ENCODE data around the gene HEBP1.

Gene HEBP1

DNA sequence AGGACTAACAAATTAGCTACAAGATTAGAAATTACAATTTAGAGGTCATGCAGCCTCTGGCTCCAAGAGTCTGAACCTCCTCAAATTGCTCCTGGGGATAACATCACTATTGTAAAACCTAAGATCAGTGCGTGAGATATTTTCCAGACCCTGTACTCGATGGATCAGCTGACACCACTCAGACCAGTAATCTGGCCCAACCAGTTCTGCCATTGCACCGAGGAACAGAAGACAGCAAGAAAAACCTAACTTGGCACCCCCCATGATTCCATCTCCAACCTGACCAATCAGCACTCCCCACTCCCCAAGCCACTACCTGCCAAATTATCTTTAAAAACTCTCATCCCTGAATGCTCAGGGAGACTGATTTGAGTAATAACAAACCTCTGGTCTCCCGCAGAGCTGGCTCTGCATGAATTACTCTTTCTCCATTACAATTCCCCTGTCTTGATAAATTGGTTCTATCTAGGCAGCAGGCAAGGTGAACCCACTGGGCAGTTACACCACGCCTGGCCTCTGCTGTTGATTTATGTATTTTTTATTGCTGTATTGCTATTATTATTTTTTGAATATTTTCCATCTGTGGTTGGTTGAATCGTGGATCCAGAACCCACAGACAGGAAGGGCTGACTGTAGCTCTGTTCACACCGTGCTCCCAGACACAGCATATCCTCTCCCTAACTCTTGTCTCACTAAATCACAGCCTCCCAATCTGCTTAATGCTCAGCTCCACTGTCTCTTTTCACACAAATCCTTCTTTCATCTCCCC, 9.2 kb downstream of the HEBP1 start:
- peak; percentile 45 for DNase-seq (ENCODE audit: low read depth)

DNA sequence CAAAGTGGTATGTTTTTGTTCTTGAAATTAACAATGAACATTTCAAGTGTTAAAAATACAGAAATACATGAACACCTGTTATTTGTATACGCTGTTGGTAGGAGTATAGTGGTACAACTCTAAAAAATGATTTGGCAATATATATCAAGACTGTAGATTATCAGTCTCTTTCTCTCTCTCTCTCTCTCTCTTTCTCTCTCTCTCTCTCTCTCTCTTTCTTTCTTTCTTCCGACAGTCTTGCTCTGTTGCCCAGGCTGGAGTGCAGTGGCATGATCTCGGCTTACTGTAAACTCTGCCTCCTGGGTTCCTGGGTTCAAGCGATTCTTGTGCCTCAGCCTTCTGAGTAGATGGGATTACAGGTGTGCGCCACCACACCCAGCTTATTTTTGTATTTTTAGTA, 12.6 kb downstream of the HEBP1 start:
- no peak for DNase-seq (ENCODE audit: low read depth)

DNA sequence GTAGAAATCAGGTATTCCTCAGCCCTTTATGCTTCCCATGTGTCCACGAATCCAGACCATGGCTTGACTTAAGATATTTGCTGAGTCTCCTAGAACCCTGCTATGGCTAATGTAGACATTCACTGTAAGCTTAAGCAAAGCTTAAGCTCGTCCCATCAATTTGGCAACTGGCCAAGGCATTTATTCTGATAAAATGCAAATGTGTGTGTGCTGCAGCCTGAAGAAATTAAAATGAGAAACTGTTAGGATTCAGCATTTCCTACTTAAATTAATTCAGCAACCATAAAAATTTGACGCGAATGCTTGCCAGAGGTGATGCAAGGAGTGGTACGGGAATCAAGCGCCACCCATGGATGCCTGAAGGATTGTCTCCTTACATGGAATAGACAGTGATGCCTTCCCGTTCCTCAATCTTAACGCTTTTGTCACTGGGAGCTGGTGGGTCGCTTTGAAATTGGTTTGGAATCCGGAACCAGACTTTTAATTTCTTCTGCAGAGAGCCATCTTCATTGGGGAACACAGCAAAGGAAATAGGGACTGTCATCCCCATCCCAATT, 13.2 kb downstream of the HEBP1 start:
- DNase-seq (ENCODE audit: low read depth): no peak

DNA sequence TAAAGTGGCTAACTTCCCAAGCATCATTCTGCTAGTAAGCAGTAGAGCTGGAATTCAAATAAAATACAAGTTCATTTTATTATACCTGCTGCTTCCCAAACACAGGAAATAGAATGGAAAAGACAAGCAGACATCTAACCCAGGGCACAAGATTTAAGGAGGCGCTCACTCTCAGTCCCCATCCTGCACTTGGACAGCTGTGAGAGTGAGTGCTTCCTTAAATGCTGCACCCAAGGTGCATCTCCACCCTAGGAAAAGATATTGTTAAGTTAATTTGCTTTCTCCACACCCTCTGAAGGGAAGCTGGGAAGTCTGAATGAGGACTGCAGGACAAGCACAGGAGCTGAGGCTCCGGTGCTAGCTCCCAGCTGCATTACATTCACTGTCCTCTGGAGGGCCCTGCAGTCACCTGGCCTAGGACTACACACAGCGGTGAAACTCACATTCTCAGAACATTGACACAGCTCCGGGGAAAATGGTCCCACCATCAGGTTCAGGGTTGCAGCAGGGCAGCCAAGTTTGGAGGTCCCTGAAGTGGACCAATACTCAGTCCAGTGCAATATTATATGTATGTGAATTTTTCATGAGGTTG, 14.2 kb downstream of the HEBP1 start:
- peak; percentile 44 for DNase-seq (ENCODE audit: low read depth)

DNA sequence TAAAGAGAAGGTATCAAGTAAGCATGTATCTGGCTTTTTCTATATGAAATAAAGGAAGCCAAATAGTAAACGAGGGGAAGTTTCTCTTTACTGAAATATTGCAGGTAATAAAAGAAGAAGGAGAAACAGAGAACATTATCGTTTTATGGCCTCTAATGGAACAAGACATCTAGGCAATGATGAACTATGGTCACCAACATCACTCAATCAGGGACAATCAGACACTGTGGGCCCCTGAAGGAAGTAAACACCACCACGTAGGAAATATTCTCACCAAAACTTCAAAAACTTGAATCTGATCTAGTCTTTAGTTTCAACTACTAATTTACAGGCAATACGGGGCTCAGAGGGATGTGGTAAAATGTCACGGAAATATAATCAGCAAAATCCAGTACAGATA, 15.9 kb downstream of the HEBP1 start:
- DNase-seq (ENCODE audit: low read depth): no peak

DNA sequence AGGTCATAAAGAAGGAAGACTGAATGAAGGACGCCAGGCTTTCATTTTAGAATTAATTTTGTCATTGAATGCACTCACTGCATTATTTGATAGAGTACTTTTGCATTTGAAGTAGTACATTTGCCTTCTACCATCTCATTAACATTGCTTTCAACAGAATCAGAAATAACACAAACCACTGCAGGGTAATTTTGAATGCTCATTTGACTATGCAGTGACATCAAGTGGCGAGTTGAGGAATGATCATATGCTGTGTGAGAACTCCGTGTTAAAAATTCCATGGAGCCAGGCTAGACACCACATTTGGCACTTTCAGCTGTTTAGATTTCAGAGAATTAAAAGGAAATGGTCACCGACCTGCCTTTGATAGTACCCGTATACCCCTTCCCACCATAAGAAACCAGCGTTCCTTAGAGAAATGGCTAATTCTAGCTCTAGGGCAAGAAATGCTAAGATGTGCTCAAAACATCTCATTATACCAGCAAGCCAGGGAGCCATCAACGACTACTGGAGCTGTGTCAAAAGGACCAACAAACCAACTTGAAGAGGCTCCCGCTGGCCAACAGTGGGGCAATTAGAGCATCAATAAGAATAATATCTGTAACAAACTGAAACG, 16.5 kb downstream of the HEBP1 start:
- DNase-seq (ENCODE audit: low read depth): peak; percentile 68

DNA sequence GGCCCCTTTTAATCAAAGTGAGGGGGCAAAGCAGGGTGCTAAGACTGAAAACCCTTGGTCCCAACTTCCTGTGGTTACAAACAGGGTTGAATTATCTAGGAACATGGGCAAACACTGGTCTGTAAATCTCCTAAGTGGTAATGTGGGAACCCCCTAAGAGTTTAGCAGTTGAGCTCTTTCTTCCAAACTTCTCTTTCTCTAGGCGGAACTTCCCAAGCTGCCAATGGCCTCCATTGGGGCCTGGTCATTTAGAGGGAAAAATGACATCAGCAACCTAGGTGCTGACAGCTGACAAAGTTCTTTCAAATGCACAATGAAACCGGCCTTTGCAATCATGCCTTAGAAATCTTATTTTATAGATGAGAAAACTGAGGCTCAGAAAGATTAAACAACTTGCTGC, 17.7 kb downstream of the HEBP1 start:
- no peak for DNase-seq (ENCODE audit: low read depth)

DNA sequence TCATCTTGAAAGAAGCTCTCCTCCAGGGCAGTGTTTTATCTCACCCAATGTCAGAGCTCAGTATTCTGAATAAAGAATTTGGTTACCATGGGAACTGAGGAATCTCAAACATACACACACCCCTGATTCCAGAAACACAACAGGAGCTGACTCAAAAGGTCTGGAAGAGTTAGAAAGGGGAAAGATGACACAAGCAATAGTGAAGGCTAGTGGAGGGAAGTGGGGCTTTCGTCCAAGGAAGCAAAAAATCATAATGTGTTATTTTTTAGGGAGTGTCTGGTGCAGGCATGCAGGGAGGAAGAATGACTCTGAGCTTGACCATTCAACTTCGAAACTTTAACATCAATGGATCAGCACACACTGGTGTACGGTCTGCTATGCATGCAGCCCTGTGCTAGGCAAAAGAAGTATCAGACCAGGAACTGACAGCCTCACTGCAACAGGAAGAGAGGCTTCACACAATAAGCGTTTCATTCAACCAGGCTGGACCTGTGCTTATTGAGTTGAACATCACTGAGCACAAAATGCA, 20.3 kb downstream of the HEBP1 start:
- DNase-seq (ENCODE audit: low read depth): peak; percentile 96

DNA sequence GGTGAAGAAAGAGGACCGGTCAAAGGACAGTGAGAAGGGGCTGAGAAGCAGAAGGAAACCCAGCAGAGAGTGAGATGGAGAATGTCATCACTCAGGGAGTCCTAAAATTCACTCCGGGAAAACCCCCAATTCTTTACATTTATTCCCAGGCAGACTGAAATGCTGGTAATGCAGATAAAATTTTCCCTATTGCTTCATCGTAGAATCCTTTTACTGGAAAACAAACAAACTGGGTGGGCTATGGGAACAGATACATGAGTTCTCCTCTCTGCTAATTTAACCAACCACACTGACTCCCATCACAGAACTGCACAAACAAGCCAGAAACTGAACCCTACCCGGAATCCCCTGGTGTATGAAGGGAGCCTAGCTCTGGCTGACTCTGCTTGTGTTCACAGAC, 20.9 kb downstream of the HEBP1 start:
- DNase-seq (ENCODE audit: low read depth): peak; percentile 74

DNA sequence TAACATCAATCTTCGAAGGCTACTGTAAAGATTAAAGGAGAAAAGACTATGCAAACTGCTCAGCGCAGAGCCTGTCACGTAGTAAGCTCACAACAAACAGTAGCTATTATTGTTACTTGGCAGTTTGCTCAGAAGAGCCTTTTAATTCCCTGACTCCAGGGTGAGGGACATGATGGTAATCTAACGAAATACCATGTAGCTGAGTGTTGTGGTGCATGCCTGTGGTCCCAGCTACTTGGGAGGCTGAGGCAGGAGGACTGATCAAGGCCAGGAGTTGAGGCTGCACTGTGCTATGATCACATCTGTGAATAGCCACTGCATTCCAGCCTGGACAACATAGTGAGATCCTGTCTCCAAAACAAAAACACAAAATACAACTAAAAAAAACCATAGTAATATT, 22.8 kb downstream of the HEBP1 start:
- no peak for DNase-seq (ENCODE audit: low read depth)

DNA sequence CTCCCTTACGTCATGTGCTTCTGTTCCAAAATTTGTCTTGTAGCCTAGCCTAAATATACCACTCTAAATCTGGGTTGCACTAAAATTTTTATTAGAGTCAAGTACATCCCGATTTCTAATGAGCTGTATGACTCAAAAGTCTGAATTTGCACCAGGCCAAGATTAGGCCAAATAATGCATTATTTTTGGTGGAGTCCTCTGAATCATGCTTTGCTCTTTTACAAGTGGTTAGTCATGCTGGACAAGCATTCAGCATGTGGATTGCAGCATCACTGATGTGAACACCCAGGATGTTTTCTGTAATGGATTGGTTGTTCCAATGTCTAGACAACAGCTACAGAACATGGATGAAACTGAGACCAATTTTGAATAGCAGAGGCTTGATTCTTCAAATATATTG, 23.7 kb downstream of the HEBP1 start:
- DNase-seq (ENCODE audit: low read depth): peak; percentile 98

DNA sequence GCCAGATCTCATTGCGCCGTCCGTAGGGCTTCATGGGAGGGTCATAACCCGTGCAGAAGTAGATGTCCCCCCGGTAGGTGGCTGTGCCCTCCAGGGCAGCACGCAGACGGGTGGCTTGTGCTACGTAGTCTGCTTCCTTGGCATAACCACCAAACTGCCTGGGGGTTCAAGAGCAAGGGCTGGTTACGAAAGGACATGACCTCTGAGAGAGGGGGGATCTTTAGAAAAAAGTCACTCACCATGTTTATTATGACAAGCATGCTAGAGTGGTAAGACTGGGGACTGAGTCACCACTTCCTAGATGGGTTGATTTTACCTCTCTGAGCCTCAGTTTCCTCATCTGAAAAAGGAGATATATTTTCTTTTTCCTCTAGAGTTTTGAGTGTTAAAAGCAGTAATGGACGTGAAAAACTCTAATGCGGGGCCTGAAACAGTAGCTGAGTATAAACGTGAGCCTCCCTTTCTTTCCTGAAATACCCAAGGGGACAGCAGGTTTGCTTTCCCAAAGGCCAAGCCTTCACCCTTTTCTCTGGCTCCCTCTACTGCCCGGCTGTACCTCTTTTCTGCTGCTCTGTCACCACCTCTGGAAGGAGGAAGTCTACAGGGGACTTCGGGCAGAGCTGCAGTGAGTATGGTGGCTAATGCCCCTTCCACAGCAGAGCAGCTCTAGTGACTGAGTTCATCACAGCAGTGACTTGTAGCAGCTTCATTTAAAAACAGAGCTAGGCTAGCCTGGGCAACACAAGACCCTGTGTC, 24.6 kb downstream of the HEBP1 start:
- DNase-seq (ENCODE audit: low read depth): peak; percentile 71

DNA sequence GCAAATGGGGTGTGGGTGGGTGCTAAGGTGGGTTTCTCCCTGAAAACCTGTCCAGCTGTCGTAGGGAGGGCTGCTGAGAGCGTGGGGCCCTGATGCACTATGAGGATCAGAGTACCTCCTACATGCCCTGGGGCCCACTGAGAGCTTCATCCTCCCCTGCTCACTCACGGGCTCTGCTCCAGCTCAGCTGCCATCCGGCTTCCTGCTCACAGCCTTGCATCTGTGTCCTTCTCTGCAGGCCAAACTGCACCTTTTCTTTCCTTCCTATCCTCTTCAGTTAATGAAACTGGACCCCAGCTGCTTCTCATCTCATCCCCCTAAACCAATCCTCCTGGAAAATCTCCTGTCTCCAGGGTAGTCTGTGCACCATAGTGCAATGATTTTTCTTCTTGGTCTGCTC, 25.9 kb downstream of the HEBP1 start:
- DNase-seq (ENCODE audit: low read depth): no peak

DNA sequence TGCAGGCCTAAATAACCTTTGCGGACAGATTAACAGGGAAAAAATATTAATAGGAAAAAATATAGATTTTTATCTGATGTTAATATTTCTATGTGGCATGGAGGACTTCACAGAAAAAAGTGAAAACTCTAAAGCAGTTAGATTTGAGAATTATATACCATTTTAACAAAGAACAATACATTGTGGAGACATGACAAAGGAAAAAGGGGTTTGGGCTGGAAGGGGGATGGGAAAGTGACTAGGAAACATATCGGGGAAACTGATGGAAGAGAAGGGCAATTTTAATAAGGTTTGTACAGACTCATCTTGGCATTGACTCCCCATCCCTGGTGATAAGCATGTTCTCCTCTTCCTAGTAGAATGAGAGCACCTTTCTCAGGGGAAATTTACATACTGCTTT, 27.0 kb downstream of the HEBP1 start:
- no peak for DNase-seq (ENCODE audit: low read depth)

DNA sequence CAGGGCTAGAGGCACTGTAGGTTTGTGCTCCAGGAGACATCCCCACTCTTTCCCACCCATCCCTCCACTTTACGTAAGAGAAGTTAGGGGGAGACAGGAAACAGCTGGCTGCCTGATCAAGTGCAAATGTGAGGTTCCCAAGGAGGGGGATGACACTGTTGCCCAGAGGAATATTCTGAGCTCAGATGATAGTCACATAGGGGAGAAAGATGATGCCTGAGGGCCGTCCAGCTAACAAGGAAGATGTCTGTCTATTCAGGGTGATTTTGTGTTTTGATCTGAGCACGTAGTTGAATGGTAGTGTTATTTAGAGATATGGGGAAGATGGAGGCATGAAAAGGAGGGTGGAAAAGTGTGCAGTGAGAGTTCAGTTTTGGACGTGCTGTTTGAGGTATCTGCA, 34.2 kb downstream of the HEBP1 start:
- DNase-seq (ENCODE audit: low read depth): no peak

DNA sequence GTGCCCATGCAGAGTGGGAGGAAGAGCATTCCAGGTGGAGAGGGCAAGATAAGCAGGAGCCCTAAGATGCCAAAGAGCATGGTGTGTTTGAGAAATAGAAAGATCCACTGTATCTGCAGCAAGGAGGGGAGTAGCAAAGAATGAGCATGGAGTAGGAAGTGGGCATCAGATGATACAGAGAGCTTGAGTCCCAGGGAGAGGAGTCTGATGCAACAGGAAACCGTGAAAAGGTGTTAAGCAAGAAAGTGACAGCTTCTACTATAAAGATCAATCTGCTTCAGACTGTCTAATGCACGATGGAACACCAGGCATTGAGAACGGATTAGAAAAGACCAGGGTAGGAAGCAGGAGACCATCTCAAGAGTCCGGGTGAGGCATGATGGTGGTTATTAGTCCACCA, 35.8 kb downstream of the HEBP1 start:
- no peak for DNase-seq (ENCODE audit: low read depth)

DNA sequence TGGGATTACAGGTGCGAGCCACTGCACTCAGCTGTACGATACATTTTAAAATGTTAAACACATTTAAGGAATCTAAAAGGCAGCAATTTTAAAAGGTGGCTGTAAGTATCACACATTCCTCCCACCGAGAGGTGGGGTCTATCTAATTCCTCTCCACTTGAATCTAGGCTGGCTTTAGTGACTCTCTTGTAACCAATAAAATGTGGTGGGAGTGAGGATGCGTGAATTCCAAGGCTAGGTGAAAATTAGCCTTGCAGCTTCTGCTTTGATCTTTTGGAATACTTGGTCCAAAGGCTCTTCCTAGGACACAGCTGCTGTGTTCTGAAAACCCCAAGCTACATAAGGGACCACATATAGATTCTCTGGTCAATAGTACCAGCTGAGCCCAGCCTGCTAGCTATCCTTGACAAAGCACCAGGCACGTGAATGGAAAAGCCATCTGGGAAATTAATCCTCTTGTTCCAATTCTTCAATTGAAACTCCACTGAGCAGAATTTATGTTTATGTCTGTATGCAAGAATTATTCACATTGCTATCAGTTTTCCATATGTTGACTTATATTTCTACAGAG, 39.3 kb downstream of the HEBP1 start:
- no peak for DNase-seq (ENCODE audit: low read depth)

DNA sequence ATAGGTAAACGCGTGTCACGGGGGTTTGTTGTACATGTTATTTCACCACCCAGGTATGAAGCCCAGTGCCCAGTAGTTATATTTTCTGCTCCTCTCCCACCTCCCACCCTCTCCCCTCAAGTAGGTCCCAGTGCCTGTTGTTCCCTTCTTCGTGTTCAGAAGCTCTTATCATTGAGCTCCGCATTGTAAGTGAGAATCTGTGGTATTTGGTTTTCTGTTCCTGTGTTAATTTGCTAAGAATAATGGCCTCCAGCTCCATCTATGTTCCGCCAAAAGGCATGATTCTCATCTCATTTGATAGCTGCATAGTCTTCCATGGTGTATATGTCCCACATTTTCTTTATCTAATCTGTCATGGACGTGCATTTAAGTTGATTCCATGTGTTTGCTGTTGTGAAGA, 41.2 kb downstream of the HEBP1 start:
- no peak for DNase-seq (ENCODE audit: low read depth)

DNA sequence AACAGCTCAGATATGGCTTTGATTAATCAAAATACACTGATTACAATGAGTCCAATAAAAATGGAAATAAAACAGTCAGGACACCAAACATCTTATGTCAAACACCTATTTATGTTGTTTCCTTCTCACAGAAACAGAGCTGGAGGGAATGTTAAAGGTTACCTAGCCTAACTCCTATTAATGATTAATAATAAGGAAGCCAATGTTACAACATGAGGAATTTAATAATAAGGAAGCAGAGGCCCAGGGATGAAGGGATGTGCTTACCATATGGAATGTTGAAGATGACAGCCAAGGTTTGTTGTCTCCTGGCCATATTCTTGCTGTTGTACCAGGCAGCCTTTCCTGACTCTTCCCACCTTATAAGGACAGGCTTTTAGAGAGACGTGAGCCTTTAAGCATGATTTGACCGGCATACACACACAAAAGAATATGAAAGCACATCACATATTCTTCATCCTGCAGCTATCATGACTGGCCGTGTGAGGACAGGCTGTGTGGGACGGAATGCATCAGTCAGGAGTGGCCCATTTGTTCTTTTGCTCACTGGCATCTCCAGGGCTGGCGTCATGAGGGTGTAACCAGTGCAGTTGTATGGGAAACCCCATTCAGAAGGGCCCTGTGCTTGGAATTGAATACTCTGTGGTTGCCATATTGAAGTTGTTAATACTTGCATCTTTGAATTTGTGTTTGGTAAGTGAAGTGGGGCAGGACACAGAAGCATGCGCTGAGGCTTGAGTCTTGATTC, 45.0 kb downstream of the HEBP1 start:
- DNase-seq (ENCODE audit: low read depth): no peak

DNA sequence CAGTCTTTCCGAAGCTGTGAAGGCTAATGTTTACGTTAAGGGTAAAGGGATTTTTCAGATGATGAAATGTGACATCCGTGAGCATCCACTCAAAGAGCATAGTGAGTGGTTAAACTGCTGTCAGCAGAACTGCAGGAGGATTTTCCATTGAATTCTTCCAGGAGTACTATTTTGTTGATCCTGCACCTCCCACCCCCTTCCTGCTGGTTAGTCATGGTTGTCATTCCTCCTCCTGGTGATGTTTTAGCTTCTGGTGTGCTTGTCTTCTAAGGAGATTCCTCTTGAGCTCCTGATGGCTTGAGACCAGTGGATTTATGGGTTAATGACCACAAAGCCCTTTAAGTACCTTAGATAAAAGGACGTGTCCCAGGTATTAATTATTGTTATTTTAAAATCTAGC, 45.7 kb downstream of the HEBP1 start:
- DNase-seq (ENCODE audit: low read depth): no peak

DNA sequence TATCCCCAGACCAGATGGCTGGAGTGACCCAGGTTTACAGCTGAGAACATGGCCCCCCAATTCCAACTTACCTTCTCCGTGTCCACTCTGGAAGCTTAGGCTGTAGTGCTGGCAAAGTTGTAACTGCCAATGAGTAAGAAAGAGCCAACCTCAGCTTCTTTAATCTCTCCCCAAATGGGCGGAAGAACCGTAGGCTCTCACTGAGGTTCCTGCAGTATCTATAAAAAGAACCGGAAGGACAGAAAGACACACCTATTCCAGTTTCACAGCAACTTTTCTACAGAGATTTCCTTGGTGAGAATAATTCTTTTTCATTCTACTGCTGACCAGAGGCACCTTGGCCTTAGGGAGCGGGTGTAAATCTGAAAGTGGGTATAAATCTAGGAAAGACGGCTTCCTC, 48.0 kb downstream of the HEBP1 start, which contains the start of gene GPRC5D:
Gene GPRC5D (minus strand): TSS at position 135 of the 400 bp plus-strand sequence. CDS start 1,786 bp downstream, outside the sequence.
- no peak for DNase-seq (ENCODE audit: low read depth)
